HepG2 (cell line): ENCODE results near the gene C1QL4. TPM values are rescaled to one million over a fixed set of nuclear protein-coding genes. Genes with fewer than 3 reads are reported as not detected.

ENCODE experiments used
- ARID2 ChIP-seq: sonication (generic); formaldehyde crosslinking; IDR thresholded peaks from 2 replicates; pipeline ENCODE4 v1.8.1; 2022; ENCODE audit warnings: mild to moderate bottlenecking, missing genetic modification reagents, borderline replicate concordance
- HMGXB3 ChIP-seq: sonication (generic); formaldehyde crosslinking; IDR thresholded peaks from 2 replicates; pipeline ENCODE4 v1.4.0; 2020; ENCODE audit warnings: missing genetic modification reagents, borderline replicate concordance
- KMT2B ChIP-seq: IDR thresholded peaks from 2 replicates; pipeline ENCODE4 v1.6.1; 2016; ENCODE audit warnings: missing genetic modification reagents, missing compliant biosample characterization
- PITX1 ChIP-seq: sonication (generic); formaldehyde crosslinking; IDR thresholded peaks from 2 replicates; pipeline ENCODE4 v1.5.1; 2020; ENCODE audit warnings: mild to moderate bottlenecking, missing genetic modification reagents
- RFXAP ChIP-seq: sonication (generic); formaldehyde crosslinking; IDR thresholded peaks from 2 replicates; pipeline ENCODE4 v1.4.0; 2020; ENCODE audit warnings: missing genetic modification reagents, borderline replicate concordance
- SIN3A ChIP-seq: IDR thresholded peaks from 2 replicates; pipeline ENCODE4 v1.6.1; 2011; ENCODE audit warnings: low read depth, mild to moderate bottlenecking, control low read depth, low read length, borderline replicate concordance
- SNAPC2 ChIP-seq: sonication (generic); formaldehyde crosslinking; IDR thresholded peaks from 2 replicates; pipeline ENCODE4 v1.8.1; 2022; ENCODE audit warnings: mild to moderate bottlenecking, missing genetic modification reagents
- SRY ChIP-seq: sonication (generic); formaldehyde crosslinking; IDR thresholded peaks from 2 replicates; pipeline ENCODE4 v1.8.0; 2022; ENCODE audit warnings: mild to moderate bottlenecking, missing genetic modification reagents
- TEAD2 ChIP-seq: sonication (generic); formaldehyde crosslinking; IDR thresholded peaks from 2 replicates; pipeline ENCODE4 v1.9.0; 2021; ENCODE audit warnings: missing genetic modification reagents
- THAP7 ChIP-seq: sonication (generic); formaldehyde crosslinking; IDR thresholded peaks from 2 replicates; pipeline ENCODE4 v1.8.1; 2023; ENCODE audit warnings: mild to moderate bottlenecking, missing genetic modification reagents
- ZBTB37 ChIP-seq: sonication (generic); formaldehyde crosslinking; IDR thresholded peaks from 2 replicates; pipeline ENCODE4 v1.4.0; 2020; ENCODE audit warnings: mild to moderate bottlenecking, missing genetic modification reagents
- ZNF232 ChIP-seq: sonication (generic); formaldehyde crosslinking; IDR thresholded peaks from 2 replicates; pipeline ENCODE4 v1.4.0; 2020; ENCODE audit warnings: missing genetic modification reagents, borderline replicate concordance
- ZNF713 ChIP-seq: sonication (generic); formaldehyde crosslinking; IDR thresholded peaks from 2 replicates; pipeline ENCODE4 v1.4.0; 2020; ENCODE audit warnings: mild to moderate bottlenecking, missing genetic modification reagents
- ZNF891 ChIP-seq: sonication (generic); formaldehyde crosslinking; IDR thresholded peaks from 2 replicates; pipeline ENCODE4 v1.5.0; 2020; ENCODE audit warnings: mild to moderate bottlenecking, missing genetic modification reagents
- ZSCAN29 ChIP-seq: sonication (generic); formaldehyde crosslinking; conservative IDR thresholded peaks from 2 replicates; pipeline ENCODE4 v1.4.0; 2020; ENCODE audit warnings: mild to moderate bottlenecking, missing genetic modification reagents
- ZSCAN5A ChIP-seq: sonication (generic); formaldehyde crosslinking; IDR thresholded peaks from 2 replicates; pipeline ENCODE4 v1.8.0; 2022; ENCODE audit warnings: mild to moderate bottlenecking, missing genetic modification reagents, borderline replicate concordance
- polyA plus RNA-seq, 8 experiments: library from polyadenylated mRNA; depleted of rRNA in 3 of 8; stranded (reverse) in 7 of 8; unstranded in 1 of 8; fragments of >200 nt; fragmentation: Illumina TruSeq in 4 of 8; extraction: Trizol in 4 of 8; gene quantifications; 2 replicates each; pipeline versions ENCODE4 v1.2.1 to v1.2.3, GENCODE V29; 2011 to 2016; ENCODE audit warnings: low read depth in 4 of 8, missing spikeins in 1 of 8, mixed read lengths in 1 of 8; ENCODE audit not compliant: insufficient read depth in 1 of 8
- total RNA-seq, 5 experiments: library from RNA; depleted of rRNA; stranded (reverse); fragments of >200 nt; fragmentation: Illumina TruSeq; extraction: Trizol; gene quantifications; 2 replicates each; pipeline ENCODE4 v1.2.3, GENCODE V29; 2016; ENCODE audit warnings: low read depth in 1 of 5

The C1QL4 gene
- total and polyA plus RNA-seq, 2 of the 13 experiments (the other 11 are each of a cell fraction or from before 2014, with no cell fraction given): 0.03 TPM; not detected in 1

GRCh38 chr12:49296836-49297694 is 39.9 kb downstream of the C1QL4 start (continued):
- no peak for TF ChIP-seq THAP7
- TF ChIP-seq ZSCAN29: no peak
- TF ChIP-seq ZSCAN5A (CRISPR knock-in tag): no peak
- no peak for TF ChIP-seq HMGXB3
- no peak for TF ChIP-seq ZNF713
- TF ChIP-seq SRY: no peak
- no peak for TF ChIP-seq ZBTB37 (CRISPR knock-in tag)
- TF ChIP-seq ARID2: no peak
- TF ChIP-seq RFXAP (CRISPR knock-in tag): no peak
- 0 out of 2 replicates have a peak, but pooled peaks have one; percentile 4 for TF ChIP-seq PITX1
- no peak for TF ChIP-seq SNAPC2
- no peak for TF ChIP-seq SIN3A
- TF ChIP-seq ZNF232: no peak
- TF ChIP-seq ZNF891 (CRISPR knock-in tag): no peak
- no peak for TF ChIP-seq KMT2B (CRISPR knock-in tag)
- no peak for TF ChIP-seq TEAD2 (CRISPR knock-in tag)
